ENCODE data around the gene ZNF14.
"Not testable (repeated sequence)": the region's sequence is repeated elsewhere in the genome, so short reads cannot be mapped to it uniquely, and the experiment has no call there.

ZNF14 gene

GRCh38 chr19:19746286-19747213, 13.6 kb upstream of the ZNF14 start:
- no peak for DNase-seq

GRCh38 chr19:19745496-19746285, 12.8 kb upstream of the ZNF14 start:
- DNase-seq: no peak

DNA sequence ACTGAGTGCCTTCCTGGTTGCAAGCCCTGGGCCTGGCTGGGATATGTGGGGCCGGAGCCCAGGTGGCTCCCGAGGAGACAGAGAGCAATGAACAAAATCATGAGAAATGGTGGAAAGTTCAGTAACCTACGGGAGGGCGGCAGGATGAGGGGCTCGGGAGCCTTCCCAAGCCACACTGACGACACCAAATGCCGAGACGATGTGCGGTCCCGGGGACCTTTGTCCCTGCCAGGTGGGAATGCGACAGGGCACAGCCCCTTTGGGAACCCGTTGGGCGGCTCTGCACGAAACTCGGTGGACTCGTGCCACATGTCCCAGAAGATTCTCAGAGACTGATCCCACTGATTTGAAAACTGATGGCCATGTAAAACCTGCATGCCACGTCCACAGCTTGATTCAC, 11.7 kb upstream of the ZNF14 start:
- DNase-seq: no peak

DNA sequence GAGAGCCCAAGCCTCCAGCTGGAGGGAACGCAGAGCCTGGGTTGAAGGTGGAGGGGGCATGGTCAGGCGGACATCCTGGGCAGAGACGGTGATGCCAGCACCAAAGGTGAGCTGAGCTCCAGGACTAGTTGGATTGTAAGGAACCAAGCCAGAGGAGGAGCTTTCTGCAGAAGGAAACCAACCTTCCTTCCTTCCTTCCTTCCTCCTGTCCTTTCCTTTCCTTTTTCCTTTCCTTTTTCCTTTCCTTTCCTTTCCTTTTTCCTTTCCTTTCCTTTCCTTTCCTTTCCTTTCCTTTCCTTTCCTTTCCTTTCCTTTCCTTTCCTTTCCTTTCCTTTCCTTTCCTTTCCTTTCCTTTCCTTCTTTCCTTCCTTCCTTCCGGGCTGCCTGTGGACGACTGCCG, 11.0 kb upstream of the ZNF14 start:
- DNase-seq: not testable (repeated sequence)

DNA sequence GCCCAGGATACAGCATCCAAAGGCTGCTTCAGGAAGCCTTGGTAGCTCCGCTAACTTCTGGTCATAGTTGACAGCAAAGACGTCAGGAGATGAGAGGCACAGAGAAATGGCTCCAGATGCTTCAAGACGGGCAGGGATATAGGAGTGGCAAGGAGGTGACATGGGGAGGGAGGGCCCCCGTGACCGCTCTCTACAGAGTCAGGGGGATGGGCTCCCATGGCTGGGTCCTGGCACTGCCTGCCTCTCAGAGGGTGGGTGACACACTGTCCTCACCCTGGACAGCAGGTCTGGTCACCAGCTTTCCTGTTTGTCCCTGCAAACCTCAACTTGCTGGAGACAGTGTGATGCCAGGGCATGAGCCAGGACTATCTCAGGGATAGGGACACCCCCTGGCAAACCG, 10.3 kb upstream of the ZNF14 start:
- DNase-seq: no peak

GRCh38 chr19:19742773-19743172, 9.9 kb upstream of the ZNF14 start:
- no peak for DNase-seq

DNA sequence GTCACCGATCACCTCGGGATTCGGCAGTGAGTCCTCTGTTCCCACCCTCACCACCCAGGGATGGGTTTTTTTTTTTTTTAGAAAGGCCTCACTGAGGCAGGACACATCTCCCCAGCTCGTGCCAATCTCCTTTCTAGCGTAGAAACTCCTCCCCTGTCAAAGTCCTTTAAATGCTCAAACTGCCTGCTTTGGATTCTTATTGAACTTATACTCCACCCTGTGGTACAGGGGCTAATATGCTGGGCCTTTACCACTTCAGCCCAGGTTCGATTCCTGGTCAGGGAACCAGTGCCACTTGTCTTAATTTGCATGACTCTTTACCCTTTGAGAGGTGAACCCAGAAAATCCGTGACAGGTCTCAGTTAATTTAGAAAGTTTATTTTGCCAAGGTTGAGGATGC, 8.3 kb upstream of the ZNF14 start:
- no peak for DNase-seq

GRCh38 chr19:19740755-19741154, 7.8 kb upstream of the ZNF14 start:
- no peak for DNase-seq

DNA sequence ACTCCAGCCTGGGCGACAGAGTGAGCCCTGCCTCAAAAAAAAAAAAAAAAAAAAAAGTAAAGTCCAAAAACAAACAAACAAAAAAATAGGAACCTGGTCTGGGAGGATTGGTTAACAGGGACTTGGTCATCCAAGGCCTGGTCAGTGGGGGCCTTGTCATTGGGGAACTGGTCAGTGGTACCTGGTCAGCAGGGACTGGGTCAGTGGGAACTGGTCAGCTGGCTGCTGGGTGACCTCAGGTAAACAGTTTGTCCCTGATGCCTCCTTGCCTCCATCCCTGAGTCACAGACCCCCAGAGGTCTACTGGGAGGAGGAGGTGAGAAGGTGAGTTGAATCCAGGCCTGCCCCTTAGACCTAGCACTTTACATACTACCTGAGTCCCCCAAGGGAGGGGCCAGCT, 5.7 kb upstream of the ZNF14 start:
- DNase-seq: no peak

GRCh38 chr19:19737559-19738332, 4.8 kb upstream of the ZNF14 start:
- no peak for DNase-seq

- DNase-seq: no peak
Measured at GRCh38 chr19:19721896-19722295, 11.0 kb downstream of the ZNF14 start.

GRCh38 chr19:19719798-19720197, 13.1 kb downstream of the ZNF14 start:
- DNase-seq: no peak

DNA sequence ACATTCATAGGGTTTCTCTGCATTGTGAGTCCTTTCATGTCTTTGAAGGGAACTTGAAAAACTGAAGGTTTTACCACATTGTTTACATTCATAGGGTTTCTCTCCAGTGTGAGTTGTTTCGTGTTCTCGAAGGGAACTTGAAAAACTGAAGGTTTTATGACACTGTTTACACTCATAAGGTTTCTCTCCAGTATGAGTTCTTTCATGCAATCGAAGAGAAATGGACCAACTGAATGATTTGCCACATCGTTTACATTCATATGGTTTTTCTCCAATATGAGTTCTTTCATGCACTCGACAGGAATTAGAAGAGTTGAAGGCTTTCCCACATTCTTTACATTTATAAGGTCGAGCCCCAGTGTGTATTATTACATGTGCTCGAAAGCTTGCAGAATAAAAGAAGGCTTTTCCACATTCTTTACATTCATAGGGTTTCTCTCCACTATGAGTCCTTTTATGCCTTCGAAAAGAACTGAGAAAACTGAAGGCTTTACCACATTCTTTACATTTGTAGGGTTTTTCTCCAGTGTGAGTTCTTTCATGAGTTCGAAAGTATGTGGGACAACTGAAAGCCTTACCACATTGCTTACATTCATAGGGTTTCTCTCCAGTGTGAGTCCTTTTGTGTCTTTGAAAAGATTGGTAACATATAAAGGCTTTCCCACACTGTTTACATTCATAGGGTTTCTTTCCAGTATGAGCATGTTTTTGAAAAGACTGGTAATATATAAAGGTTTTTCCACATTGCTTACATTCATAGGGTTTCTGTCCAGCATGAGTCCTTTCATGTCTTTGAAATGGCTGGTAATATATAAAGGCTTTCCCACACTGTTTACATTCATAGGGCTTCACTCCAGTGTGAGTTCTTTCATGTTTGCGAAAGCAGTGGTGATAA, 20.7 kb downstream of the ZNF14 start:
- DNase-seq: no peak

GRCh38 chr19:19711306-19711933, 21.5 kb downstream of the ZNF14 start:
- DNase-seq: no peak

GRCh38 chr19:19710506-19710905, 22.4 kb downstream of the ZNF14 start:
- no peak for DNase-seq

DNA sequence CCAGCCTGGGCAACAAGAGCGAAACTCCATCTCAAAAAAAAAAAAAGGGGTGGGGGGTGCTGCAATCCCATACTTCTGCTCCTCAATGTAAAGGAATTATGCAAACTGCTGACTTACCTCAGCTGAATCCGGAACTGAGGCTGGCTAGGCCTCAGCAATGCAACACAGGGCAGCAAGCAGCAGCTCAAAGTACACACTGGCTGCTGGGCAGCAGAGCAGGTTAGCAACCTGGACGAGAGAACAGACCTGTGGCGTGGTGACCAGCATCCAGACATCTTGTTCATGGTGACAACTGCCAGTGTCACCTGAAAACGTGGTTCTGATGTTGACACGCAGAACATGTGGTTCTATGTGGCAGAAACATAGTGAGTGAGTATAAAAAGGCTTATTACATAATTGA, 28.1 kb downstream of the ZNF14 start:
- DNase-seq: no peak

GRCh38 chr19:19700493-19700892, 32.4 kb downstream of the ZNF14 start:
- DNase-seq: not testable (repeated sequence)

DNA sequence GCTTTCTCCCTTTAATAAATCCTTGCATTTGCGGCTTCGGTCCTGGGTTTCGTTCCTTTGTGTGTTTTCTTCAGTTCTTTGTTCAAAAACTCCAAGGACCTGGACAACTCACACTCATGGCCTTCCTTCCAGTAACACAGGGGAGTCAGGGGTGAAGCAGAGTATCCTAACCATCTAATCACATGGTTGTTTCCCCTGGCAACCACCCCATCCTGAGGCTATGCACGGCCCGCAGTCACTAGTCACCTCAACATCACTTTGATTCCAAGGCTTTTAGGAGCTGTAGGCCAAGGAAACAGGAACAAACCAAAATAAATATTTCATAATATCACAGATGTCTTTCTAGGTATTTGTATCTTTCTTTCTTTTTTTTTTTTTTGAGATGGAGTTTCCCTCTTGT, 35.3 kb downstream of the ZNF14 start:
- DNase-seq: no peak

DNA sequence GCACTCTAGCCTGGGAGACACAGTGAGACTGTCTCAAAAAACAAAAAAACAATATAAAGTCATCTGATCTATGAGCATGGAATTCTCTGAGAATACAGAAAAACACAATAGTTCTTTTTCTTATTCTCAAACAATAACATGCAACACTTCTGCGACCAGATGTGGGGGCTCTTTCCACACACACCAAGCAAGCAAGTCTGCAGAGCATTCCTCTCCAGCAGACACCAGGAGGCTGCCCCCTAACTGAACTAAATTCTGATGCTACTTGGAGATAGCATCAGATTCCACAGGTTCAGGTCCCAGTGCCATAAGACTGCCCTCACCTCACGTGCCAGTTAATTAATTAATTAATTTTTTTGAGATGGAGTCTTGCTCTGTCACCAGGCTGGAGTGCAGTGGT, 36.5 kb downstream of the ZNF14 start:
- DNase-seq: no peak

GRCh38 chr19:19691683-19692082, 41.2 kb downstream of the ZNF14 start:
- DNase-seq: no peak

GRCh38 chr19:19689023-19689422, 43.9 kb downstream of the ZNF14 start:
- DNase-seq: not testable (repeated sequence)

GRCh38 chr19:19687090-19687489, 45.8 kb downstream of the ZNF14 start:
- DNase-seq: no peak
